ENCODE measurements around the gene ACVR2A. TPM values are rescaled to one million over a fixed set of nuclear protein-coding genes. Genes with fewer than 3 reads are reported as not detected.

The ACVR2A gene
- total RNA-seq, 1 donor from 2014 or later, result 11.1 TPM

DNA sequence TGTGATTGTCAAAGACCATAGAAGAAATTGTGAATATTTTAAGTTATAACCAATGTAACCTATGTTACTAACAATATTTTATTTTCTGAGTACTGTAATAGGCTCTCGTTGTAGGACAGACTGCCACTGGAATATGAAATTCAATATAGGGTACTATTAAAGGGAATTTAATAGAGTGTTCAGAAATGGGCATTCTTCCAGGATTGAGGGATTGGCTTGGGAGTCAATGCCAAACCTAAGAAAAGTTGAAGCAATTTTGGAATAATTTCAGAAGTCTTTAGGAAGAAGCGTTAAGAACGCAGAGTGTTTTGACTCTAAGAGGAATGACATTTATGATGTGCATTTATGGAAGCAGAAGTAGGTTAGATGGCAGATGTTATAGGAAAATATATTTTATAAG, 79.0 kb downstream of the ACVR2A start:
- no peak overlapping the region for H3K4me3 ChIP-seq
- no peaks in the 10 kb centered on the region for H3K9me3 ChIP-seq (replicated peaks)
- H3K27me3 ChIP-seq (ENCODE audit: low read depth), result no peaks in the 10 kb centered on the region
- no peak for DNase-seq
- no peak overlapping the region for H3K27ac ChIP-seq (replicated peaks)
- intact Hi-C loops (cut with micrococcal nuclease), result no loop called here
- TF ChIP-seq, protein P1, sequence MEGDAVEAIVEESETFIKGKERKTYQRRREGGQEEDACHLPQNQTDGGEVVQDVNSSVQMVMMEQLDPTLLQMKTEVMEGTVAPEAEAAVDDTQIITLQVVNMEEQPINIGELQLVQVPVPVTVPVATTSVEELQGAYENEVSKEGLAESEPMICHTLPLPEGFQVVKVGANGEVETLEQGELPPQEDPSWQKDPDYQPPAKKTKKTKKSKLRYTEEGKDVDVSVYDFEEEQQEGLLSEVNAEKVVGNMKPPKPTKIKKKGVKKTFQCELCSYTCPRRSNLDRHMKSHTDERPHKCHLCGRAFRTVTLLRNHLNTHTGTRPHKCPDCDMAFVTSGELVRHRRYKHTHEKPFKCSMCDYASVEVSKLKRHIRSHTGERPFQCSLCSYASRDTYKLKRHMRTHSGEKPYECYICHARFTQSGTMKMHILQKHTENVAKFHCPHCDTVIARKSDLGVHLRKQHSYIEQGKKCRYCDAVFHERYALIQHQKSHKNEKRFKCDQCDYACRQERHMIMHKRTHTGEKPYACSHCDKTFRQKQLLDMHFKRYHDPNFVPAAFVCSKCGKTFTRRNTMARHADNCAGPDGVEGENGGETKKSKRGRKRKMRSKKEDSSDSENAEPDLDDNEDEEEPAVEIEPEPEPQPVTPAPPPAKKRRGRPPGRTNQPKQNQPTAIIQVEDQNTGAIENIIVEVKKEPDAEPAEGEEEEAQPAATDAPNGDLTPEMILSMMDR (IDR thresholded peaks at IDR 0.05; ENCODE audit: borderline replicate concordance), result no peak
- peaks cover 38% of the 10 kb centered on the region for H3K36me3 ChIP-seq
- peaks cover 25% of the 10 kb centered on the region for H3K4me1 ChIP-seq

GRCh38 chr2:147924647-147925046, 79.8 kb downstream of the ACVR2A start:
- Histone ChIP-seq H3K36me3 (peaks cover 35% of the 10 kb centered on the region), H3K4me3 (no peak overlapping the region), H3K9me3 (replicated peaks) (no peaks in the 10 kb centered on the region), H3K27me3 (ENCODE audit: low read depth) (no peaks in the 10 kb centered on the region), H3K27ac (replicated peaks) (no peak overlapping the region), H3K4me1 (peaks cover 25% of the 10 kb centered on the region)
- TF ChIP-seq, protein P1 (IDR thresholded peaks at IDR 0.05; ENCODE audit: borderline replicate concordance), result no peak
- no peak for DNase-seq
- intact Hi-C loops (cut with micrococcal nuclease), result no loop called here

DNA sequence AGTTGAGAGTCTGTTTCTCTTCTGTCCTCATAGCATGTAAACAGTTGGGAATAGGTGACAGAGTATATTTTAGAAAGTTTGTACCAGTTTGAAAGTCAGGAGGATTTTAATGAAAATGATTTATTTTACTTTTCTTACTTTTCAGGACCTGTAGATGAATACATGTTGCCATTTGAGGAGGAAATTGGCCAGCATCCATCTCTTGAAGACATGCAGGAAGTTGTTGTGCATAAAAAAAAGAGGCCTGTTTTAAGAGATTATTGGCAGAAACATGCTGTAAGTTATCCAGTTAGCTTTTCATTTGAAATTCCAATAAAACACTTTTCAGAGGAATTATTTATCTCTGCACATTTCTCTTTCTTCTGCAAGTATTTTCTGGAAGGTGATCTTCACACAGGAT, 81.1 kb downstream of the ACVR2A start:
- Histone ChIP-seq H3K27ac (replicated peaks) (no peak overlapping the region), H3K27me3 (ENCODE audit: low read depth) (no peaks in the 10 kb centered on the region), H3K4me1 (peaks cover 25% of the 10 kb centered on the region), H3K9me3 (replicated peaks) (no peaks in the 10 kb centered on the region), H3K4me3 (no peak overlapping the region), H3K36me3 (peaks cover 31% of the 10 kb centered on the region)
- intact Hi-C loops (cut with micrococcal nuclease), result no loop called here
- DNase-seq, result no peak
- TF ChIP-seq, protein P1 (IDR thresholded peaks at IDR 0.05; ENCODE audit: borderline replicate concordance), result no peak

GRCh38 chr2:147927053-147927588, 82.3 kb downstream of the ACVR2A start:
- no peaks in the 10 kb centered on the region for H3K9me3 ChIP-seq (replicated peaks)
- H3K27me3 ChIP-seq (ENCODE audit: low read depth), result no peaks in the 10 kb centered on the region
- no peak overlapping the region for H3K27ac ChIP-seq (replicated peaks)
- peaks cover 25% of the 10 kb centered on the region for H3K4me1 ChIP-seq
- no peak overlapping the region for H3K4me3 ChIP-seq
- intact Hi-C loops (cut with micrococcal nuclease), result no loop called here
- TF ChIP-seq, protein P1 (IDR thresholded peaks at IDR 0.05; ENCODE audit: borderline replicate concordance), result no peak
- DNase-seq, result no peak
- H3K36me3 ChIP-seq, result peaks cover 28% of the 10 kb centered on the region

DNA sequence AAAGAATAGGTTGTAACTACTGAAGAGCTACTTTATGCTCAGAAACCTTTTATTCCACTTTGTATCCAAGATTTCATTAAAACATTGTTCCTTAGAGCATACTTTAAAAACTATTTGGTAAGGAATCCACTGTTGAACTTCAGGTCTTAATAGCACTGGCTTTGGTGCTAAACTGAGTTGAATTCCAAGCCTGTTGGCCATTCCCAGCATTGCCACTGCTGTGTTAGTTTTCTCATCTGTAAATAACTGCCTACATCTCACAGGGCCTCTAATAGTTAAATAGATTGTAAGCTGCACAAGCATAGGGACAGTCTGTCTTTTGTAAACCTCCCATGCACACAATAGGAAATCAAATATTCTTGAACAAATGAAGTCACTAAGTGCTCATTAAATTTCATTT, 89.1 kb downstream of the ACVR2A start:
- no peak overlapping the region for H3K27ac ChIP-seq (replicated peaks)
- H3K4me3 ChIP-seq, result no peak overlapping the region
- H3K9me3 ChIP-seq (replicated peaks), result no peaks in the 10 kb centered on the region
- H3K36me3 ChIP-seq, result peaks cover 61% of the 10 kb centered on the region
- H3K27me3 ChIP-seq (ENCODE audit: low read depth), result no peaks in the 10 kb centered on the region
- no peaks in the 10 kb centered on the region for H3K4me1 ChIP-seq
- intact Hi-C loops (cut with micrococcal nuclease), result no loop called here
- TF ChIP-seq, protein P1 (IDR thresholded peaks at IDR 0.05; ENCODE audit: borderline replicate concordance), result no peak
- no peak for DNase-seq

Measured in left ventricle myocardium inferior (tissue), 1 donor.